ENCODE measurements around the gene MIA3.
A peak's percentile ranks its signal among the peaks of the same experiment; 100 is the strongest.
"Not testable (repeated sequence)": the region's sequence is repeated elsewhere in the genome, so short reads cannot be mapped to it uniquely, and the experiment has no call there.

Gene MIA3

DNA sequence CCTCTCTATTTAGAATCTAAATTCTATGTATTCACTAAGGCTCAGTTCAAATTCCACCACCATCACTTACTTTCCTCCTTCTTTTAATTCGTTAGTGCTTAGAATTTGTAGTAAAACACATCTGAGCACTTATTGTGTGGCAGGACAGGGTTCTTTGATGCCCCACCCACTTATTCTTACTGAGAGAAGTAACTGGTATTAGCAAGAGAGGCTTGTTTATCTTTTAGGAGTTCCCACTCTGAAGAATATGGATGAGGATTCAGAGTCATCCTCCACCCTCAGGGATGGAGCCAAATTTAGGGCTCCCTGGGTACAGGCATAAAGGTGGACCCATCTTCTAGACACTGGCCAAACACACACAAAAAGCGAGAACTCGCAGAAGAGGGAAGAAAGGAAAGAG is 16.6 kb upstream of the MIA3 start:
- TF ChIP-seq, protein P1, sequence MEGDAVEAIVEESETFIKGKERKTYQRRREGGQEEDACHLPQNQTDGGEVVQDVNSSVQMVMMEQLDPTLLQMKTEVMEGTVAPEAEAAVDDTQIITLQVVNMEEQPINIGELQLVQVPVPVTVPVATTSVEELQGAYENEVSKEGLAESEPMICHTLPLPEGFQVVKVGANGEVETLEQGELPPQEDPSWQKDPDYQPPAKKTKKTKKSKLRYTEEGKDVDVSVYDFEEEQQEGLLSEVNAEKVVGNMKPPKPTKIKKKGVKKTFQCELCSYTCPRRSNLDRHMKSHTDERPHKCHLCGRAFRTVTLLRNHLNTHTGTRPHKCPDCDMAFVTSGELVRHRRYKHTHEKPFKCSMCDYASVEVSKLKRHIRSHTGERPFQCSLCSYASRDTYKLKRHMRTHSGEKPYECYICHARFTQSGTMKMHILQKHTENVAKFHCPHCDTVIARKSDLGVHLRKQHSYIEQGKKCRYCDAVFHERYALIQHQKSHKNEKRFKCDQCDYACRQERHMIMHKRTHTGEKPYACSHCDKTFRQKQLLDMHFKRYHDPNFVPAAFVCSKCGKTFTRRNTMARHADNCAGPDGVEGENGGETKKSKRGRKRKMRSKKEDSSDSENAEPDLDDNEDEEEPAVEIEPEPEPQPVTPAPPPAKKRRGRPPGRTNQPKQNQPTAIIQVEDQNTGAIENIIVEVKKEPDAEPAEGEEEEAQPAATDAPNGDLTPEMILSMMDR (IDR thresholded peaks at IDR 0.05; ENCODE audit: insufficient read depth, missing control alignments) = no peak
- FAIRE-seq (no peak), DNase-seq (ENCODE audit: insufficient read length, low spot score) (no peak)

DNA sequence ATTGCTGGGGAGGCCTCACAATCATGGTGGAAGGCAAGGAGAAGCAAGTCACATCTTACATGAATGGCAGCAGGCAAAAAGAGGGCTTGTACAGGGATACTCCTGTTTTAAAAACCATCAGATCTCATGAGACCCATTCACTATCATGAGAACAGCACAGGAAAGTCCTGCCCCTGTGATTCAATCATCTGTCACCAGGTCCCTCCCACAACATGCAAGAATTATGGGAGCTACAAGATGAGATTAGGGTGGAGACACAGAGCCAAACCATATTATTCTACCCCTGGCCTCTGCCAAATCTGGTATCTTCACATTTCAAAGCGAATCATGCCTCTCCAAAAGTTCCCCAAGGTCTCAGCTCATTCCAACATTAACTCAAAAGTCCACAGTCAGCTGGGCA is 11.1 kb upstream of the MIA3 start:
- DNase-seq (ENCODE audit: insufficient read length, low spot score) (no peak), FAIRE-seq (no peak)
- TF ChIP-seq, protein P1 (IDR thresholded peaks at IDR 0.05; ENCODE audit: insufficient read depth, missing control alignments) = no peak

DNA sequence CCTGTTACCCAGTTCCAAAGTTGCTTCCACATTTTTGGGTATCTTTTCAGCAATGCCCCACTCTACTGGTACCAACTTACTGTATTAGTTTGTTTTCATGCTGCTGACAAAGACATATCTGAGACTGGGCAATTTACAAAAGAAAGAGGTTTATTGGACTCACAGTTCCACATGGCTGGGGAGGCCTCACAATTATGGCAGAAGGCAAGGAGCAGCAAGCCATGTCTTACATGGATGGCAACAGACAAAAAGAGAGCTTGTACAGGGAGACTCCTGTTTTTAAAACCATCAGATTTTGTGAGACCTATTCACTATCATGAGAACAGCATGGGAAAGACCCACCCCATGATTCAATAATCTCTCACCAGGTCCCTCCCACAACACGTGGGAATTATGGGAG is 8.8 kb upstream of the MIA3 start:
- FAIRE-seq; DNase-seq (ENCODE audit: insufficient read length, low spot score): not testable (repeated sequence)

- TF ChIP-seq, protein P1 (IDR thresholded peaks at IDR 0.05; ENCODE audit: insufficient read depth, missing control alignments) = no peak
- DNase-seq (ENCODE audit: insufficient read length, low spot score) (no peak), FAIRE-seq (no peak)
Observed at GRCh38 chr1:222610728-222611127, 7.2 kb upstream of the MIA3 start.

DNA sequence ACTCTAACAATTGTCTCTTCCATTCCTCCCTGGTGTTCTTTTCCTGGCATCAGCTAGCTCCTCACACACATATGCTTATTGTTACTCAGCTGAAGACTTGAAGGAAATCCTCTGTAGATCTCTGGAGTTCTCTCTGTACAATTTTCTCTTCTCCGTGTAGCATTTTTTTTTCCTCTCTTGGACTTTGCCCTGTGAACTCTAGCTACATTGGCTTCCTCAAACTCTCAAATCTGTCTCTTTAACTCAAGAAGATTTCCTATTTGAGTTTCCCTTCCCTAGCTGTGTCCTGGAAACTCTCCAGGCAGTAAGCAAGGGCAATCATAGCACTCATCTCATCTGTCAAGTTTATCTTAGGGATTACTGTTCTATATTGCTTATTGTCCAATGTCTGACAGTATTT is 4.3 kb upstream of the MIA3 start:
- TF ChIP-seq, protein P1 (IDR thresholded peaks at IDR 0.05; ENCODE audit: insufficient read depth, missing control alignments) = no peak
- DNase-seq (ENCODE audit: insufficient read length, low spot score) = no peak
- FAIRE-seq = no peak

DNA sequence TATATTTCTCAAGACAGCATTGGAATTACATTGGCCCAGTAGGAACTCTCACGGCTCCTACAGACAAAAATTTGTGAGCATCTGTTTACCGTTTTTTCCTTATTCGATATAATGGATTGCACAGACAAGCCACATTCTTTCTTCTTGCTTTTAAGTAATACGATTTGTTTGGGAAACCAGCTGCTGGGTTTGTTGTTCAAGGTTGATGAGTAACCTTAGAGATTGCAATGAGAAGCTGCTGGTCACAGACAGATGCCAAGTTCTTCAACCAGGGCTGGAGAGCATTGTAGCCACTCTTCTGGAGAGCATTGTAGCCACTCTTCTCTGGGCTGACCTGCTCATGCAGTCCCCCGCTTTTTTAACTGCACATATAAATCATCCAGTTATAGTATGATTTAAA is 1.4 kb upstream of the MIA3 start:
- no peak for DNase-seq (ENCODE audit: insufficient read length, low spot score)
- TF ChIP-seq, protein P1 (IDR thresholded peaks at IDR 0.05; ENCODE audit: insufficient read depth, missing control alignments) = no peak
- peak; percentile 67 for FAIRE-seq

DNA sequence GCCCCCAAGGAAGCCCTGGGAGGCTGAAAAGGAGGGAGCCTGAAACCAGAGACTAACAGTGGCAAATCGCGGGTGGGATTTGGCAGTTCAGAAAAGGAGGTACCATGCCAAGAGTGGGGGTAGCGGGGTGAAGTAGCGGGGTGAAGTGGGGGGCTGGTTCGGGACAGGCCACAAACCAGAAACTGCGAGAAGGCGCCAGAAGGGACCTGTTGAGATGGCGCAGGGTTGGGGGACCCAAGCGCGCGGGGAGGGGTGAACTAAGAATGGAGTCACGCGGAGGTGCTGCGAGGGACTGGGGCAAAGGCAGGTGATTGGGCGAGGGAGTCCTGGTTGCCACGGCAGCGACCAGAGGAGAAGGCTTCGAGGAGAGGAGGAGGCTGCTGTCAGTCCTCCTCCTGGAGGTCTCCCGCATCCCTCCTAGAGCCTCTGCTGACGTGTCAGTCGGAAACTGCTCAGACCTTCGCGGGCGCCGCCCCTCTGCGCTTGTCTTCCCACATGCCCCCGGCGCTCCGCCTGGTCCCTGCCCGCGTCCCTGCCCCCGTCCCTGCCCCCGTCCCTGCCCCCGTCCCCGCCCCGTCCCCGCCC is 438 bp upstream of the MIA3 start:
- FAIRE-seq (peak; percentile 60), DNase-seq (ENCODE audit: insufficient read length, low spot score) (peak; percentile 39)
- TF ChIP-seq, protein P1 (IDR thresholded peaks at IDR 0.05; ENCODE audit: insufficient read depth, missing control alignments) = no peak
